Prostate gland (tissue), 2 donors: ENCODE measurements around the gene NKAIN4. TPM values are rescaled to one million over a fixed set of nuclear protein-coding genes. Genes with fewer than 3 reads are reported as not detected.

Source experiments
- DNase-seq: peaks from one replicate; pipeline ENCODE4 v3.0.0-alpha.2; 2019; ENCODE audit warnings: low spot score
- H3K27ac ChIP-seq, 2 donors: fragments of 200-600 bp; sonication (generic); 2 replicates each; pipeline ENCODE4 v1.5.1; 2017 to 2019
- H3K27me3 ChIP-seq: fragments of 200-600 bp; sonication (generic); replicated peaks from 2 replicates; pipeline ENCODE4 v1.5.1; 2019; ENCODE audit not compliant: insufficient read depth
- H3K36me3 ChIP-seq, 2 donors: fragments of 200-600 bp; sonication (generic); 1 replicate in 1 of 2; 2 replicates in 1 of 2; pipeline versions ENCODE4 v1.5.1 to v1.8.1; 2017 to 2019
- H3K4me1 ChIP-seq: fragments of 200-600 bp; sonication (generic); replicated peaks from 2 replicates; pipeline ENCODE4 v1.5.1; 2019
- H3K4me3 ChIP-seq, 2 donors: fragments of 200-600 bp; sonication (generic); 2 replicates each; pipeline ENCODE4 v1.5.1; 2017 to 2019
- H3K9me3 ChIP-seq: fragments of 200-600 bp; sonication (generic); 2 replicates; pipeline ENCODE4 v1.5.1; 2017
- CTCF ChIP-seq, 4 experiments: fragments of 200-600 bp in 2 of 4; fragments of 450-650 bp in 2 of 4; sonication (generic) in 2 of 4; IDR thresholded peaks; 1 replicate in 3 of 4; 2 replicates in 1 of 4; pipeline ENCODE4 v1.5.1; 2016 to 2019; ENCODE audit warnings: antibody characterized with exemption in 4 of 4, mild to moderate bottlenecking in 2 of 4, moderate library complexity in 2 of 4
- POLR2A ChIP-seq: fragments of 450-650 bp; IDR thresholded peaks from one replicate; pipeline ENCODE4 v1.6.1; 2016; ENCODE audit warnings: antibody characterized with exemption, mild to moderate bottlenecking
- POLR2AphosphoS5 ChIP-seq: sonication (generic); formaldehyde crosslinking; IDR thresholded peaks from one replicate; pipeline ENCODE4 v1.6.1; 2017; ENCODE audit warnings: antibody characterized with exemption
- WGBS: methylation state at CpG from one replicate; pipeline ENCODE4 v1.1.5; 2018; 5-methylcytosine and 5-hydroxymethylcytosine counted together
- intact Hi-C: fragments of 100-400 bp; cut with DNase I; formaldehyde crosslinking; loops from one replicate; pipeline ENCODE4 v1.14.2; 2022
- total RNA-seq, 2 donors: library from RNA; depleted of rRNA; stranded (reverse); fragments of >200 nt; gene quantifications; one replicate each; pipeline ENCODE4 v1.1.0, GENCODE V29; 2016

The NKAIN4 gene
- total RNA-seq, 2 donors from 2014 or later: 1.2 TPM; not detected in 1

DNA sequence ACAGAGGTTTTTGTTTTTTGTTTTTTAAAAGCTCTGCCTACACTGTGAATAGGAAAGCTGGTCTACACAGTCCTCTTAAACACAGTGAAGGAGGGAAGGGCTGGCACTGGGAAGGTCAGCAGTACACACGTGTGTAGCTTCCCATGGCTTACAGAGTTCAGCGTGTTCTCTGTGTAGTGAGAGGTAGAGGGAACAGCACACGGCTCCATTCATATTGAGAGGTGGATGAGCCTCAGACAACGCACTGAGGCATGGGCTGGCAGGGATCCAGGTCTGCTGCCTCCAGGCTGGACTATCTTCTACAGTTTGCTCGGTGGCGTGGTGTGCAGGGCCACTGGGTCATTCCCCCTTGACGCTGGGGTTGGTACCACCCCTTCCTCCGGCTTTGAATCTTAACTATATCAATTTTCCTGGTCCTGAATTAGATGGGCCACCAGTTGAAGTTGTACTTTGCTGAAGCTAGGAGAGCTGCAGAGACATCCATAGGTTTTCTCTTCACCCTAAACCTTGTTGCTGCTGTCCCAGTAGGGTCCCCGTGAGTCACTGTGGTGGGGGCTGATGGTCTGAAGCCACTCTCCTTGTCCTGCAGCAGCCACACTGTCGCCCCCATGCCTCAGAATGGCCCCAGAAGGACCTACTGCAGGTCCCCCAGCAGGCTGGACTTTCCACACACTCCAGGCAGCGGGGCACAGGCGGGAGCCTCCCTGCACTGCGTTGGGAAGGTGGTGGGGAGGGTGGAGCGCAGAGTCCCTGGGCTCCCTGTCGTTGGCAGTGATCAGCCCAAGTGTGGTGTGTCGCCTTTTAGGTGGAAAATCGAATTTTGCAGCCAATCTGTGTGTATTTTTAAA lies 20.3 kb upstream of the NKAIN4 start:
- peaks cover 0 to 11% of the 10 kb centered on the region in 2 donors for H3K36me3 ChIP-seq
- TF ChIP-seq CTCF (IDR thresholded peaks at IDR 0.05) (no peak), POLR2A (no peak), POLR2AphosphoS5 (no peak)
- WGBS: 76% methylated on average over 17 of the region's 17 CpGs
- H3K4me1 ChIP-seq: no peaks in the 10 kb centered on the region
- intact Hi-C loops: no loop called here
- H3K27ac ChIP-seq: no peak overlapping the region
- no peak for DNase-seq
- no peaks in the 10 kb centered on the region for H3K9me3 ChIP-seq
- H3K4me3 ChIP-seq: no peak overlapping the region
- H3K27me3 ChIP-seq: no peaks in the 10 kb centered on the region

- no peak overlapping the region for H3K27ac ChIP-seq
- intact Hi-C loops: no loop called here
These were observed 19.5 kb upstream of the NKAIN4 start for GRCh38 chr20:63273635-63274380.

DNA sequence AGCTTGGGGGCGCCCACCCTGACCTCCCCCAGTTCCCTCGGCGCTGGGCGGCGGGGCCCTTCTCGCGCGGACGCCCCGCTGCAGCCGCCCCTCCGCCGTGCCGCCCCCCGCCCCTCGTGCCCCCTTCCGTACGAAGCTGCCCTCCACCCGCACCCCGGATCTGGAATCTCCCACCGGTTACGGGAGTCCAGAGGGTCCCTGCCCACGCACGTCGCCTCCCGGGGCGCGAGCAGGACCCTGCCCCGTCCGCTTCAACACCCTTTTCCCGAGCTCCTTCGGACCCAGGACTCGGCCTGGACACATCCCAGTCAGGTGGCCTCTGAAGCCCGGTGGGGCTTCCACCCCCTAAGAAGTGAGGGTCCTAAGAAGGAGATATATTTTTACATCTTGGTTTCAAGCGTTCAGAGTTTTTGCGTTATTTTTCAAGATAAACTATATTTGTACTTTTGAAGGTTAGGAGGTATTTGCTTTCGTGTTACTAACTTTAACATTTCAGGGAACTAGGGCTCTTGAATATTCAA lies 18.9 kb upstream of the NKAIN4 start:
- under 1% methylated on average over 18 of the region's 37 CpGs for WGBS
- no peaks in the 10 kb centered on the region for H3K27me3 ChIP-seq
- DNase-seq: no peak
- H3K4me3 ChIP-seq: peak overlapping the region; percentile 90 to 100
- H3K27ac ChIP-seq: peak overlapping the region; percentile 75 to 80
- no peaks in the 10 kb centered on the region for H3K4me1 ChIP-seq
- H3K36me3 ChIP-seq: peaks cover 0 to 11% of the 10 kb centered on the region in 2 donors
- H3K9me3 ChIP-seq: no peaks in the 10 kb centered on the region
- TF ChIP-seq CTCF (IDR thresholded peaks at IDR 0.05) (no peak), POLR2AphosphoS5 (no peak), POLR2A (no peak)
- intact Hi-C loops: no loop called here

More at GRCh38 chr20:63273635-63274380, 19.5 kb upstream of the NKAIN4 start:
- no peaks in the 10 kb centered on the region for H3K4me1 ChIP-seq
- no peak for TF ChIP-seq POLR2AphosphoS5
- no peak for TF ChIP-seq CTCF (IDR thresholded peaks at IDR 0.05)
- TF ChIP-seq POLR2A: no peak
- WGBS: 23% methylated on average over 20 of the region's 20 CpGs
- no peak for DNase-seq
- H3K4me3 ChIP-seq: peak overlapping the region; percentile 90 to 100
- no peaks in the 10 kb centered on the region for H3K9me3 ChIP-seq
- no peaks in the 10 kb centered on the region for H3K27me3 ChIP-seq
- H3K36me3 ChIP-seq: peaks cover 0 to 11% of the 10 kb centered on the region in 2 donors

GRCh38 chr20:63272105-63273058 lies 18.1 kb upstream of the NKAIN4 start, which contains the start of gene ARFGAP1:
ARFGAP1 (plus strand) TSS chr20:63272813; CDS start chr20:63275581, 2,768 bp downstream.
- peak within 1 kb of the TSS; percentile 90 to 100 for H3K4me3 ChIP-seq
- peak; percentile 88 for DNase-seq
- intact Hi-C loops: no loop called here

More at GRCh38 chr20:63272105-63273058, 18.1 kb upstream of the NKAIN4 start, which contains the start of gene ARFGAP1:
- WGBS: 1% methylated on average over 70 of the region's 97 CpGs
- Histone ChIP-seq H3K27ac (peak within 1 kb of the TSS; percentile 75 to 80), H3K4me1 (no peaks in the 10 kb centered on the region), H3K36me3 (peaks cover 0 to 11% of the 10 kb centered on the region in 2 donors), H3K9me3 (no peaks in the 10 kb centered on the region), H3K27me3 (no peaks in the 10 kb centered on the region)
- TF ChIP-seq POLR2A (peak; percentile 66), CTCF (IDR thresholded peaks at IDR 0.05) (no peak), POLR2AphosphoS5 (peak; percentile 86)
